HL-60 (cell line): ENCODE measurements around the gene SUFU.

Experiments
- CTCF ChIP-seq: IDR thresholded peaks from one replicate; pipeline ENCODE4 v1.5.1; 2011; ENCODE audit warnings: low read length, control low read depth, inconsistent platforms; ENCODE audit not compliant: insufficient read depth
- POLR2AphosphoS5 ChIP-seq: IDR thresholded peaks from 2 replicates; pipeline ENCODE4 v1.6.1; 2012; ENCODE audit warnings: low read depth
- REST ChIP-seq: IDR thresholded peaks from 2 replicates; pipeline ENCODE4 v1.6.1; 2012; ENCODE audit warnings: low read depth; ENCODE audit not compliant: insufficient replicate concordance

GRCh38 chr10:102651455-102652169 is 147.8 kb downstream of the SUFU start:
- TF ChIP-seq POLR2AphosphoS5, result no peak
- TF ChIP-seq CTCF, result no peak
- TF ChIP-seq REST, result no peak
